ENCODE results near the gene COX5B. TPM values are rescaled to one million over a fixed set of nuclear protein-coding genes. Genes with fewer than 3 reads are reported as not detected.

Gene COX5B
- total and polyA plus RNA-seq, 9 of the 15 experiments (the other 6 are each of a cell fraction or from before 2014, with no cell fraction given): 154 to 1,424 (median 487) TPM

GRCh38 chr2:97669448-97669847 lies 23.6 kb downstream of the COX5B start, which contains the start of gene C2orf92:
Gene C2orf92 (plus strand): TSS chr2:97669713. CDS start chr2:97669789, 76 bp downstream.
- H3K27ac ChIP-seq (ENCODE audit: extremely low read depth, low read depth, low read length): no peak within 1 kb of the TSS
- ChIA-PET POLR2A (interaction anchor here (1.3 kb wide), 1 partner anchor 15 kb away, joined by 4 read pairs; no protein-coding TSS in a partner anchor), CTCF (ENCODE audit: low intra/inter-chr PET ratio) (no interaction called here)
- no peak within 1 kb of the TSS for H3K9ac ChIP-seq (ENCODE audit: insufficient read depth in 1 of 2, low read depth in 2 of 2, low read length in 2 of 2)
- H3K4me1 ChIP-seq (replicated peaks in 1 of 2; ENCODE audit: control insufficient read depth in 2 of 2, insufficient read depth in 2 of 2, low read length in 2 of 2): peaks cover 11 to 24% of the 10 kb centered on the region in 2 experiments
- H3K4me2 ChIP-seq (ENCODE audit: insufficient read depth, low read length): no peak within 1 kb of the TSS
- intact Hi-C loops (cut with micrococcal nuclease) (no loop called here), in situ Hi-C loops (cut with MboI) (no loop called here)
- FAIRE-seq: no peak
- no peak for TF ChIP-seq HLTF (IDR thresholded peaks at IDR 0.05)
- TF ChIP-seq FIP1L1 (IDR thresholded peaks at IDR 0.05; ENCODE audit: low read depth, low read length, poor library complexity, severe bottlenecking): no peak
- no peak for TF ChIP-seq THRAP3 (IDR thresholded peaks at IDR 0.05; ENCODE audit: borderline replicate concordance)
- TF ChIP-seq CEBPB (tag; IDR thresholded peaks at IDR 0.05): no peak
- no peak for TF ChIP-seq ZNF133 (CRISPR knock-in tag; IDR thresholded peaks at IDR 0.05)
- TF ChIP-seq SRSF7 (optimal IDR thresholded peaks at IDR 0.05; ENCODE audit: low read depth, low read length): no peak
- TF ChIP-seq, protein P1, sequence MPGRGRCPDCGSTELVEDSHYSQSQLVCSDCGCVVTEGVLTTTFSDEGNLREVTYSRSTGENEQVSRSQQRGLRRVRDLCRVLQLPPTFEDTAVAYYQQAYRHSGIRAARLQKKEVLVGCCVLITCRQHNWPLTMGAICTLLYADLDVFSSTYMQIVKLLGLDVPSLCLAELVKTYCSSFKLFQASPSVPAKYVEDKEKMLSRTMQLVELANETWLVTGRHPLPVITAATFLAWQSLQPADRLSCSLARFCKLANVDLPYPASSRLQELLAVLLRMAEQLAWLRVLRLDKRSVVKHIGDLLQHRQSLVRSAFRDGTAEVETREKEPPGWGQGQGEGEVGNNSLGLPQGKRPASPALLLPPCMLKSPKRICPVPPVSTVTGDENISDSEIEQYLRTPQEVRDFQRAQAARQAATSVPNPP (IDR thresholded peaks at IDR 0.05; ENCODE audit: borderline replicate concordance, insufficient read depth, insufficient read length): no peak
- TF ChIP-seq NELFE (IDR thresholded peaks at IDR 0.05; ENCODE audit: insufficient read depth, insufficient read length): no peak
- no peak for TF ChIP-seq NFATC3 (IDR thresholded peaks at IDR 0.05)
- no peak for TF ChIP-seq OTX1 (CRISPR knock-in tag; IDR thresholded peaks at IDR 0.05)
- TF ChIP-seq, protein P2, sequence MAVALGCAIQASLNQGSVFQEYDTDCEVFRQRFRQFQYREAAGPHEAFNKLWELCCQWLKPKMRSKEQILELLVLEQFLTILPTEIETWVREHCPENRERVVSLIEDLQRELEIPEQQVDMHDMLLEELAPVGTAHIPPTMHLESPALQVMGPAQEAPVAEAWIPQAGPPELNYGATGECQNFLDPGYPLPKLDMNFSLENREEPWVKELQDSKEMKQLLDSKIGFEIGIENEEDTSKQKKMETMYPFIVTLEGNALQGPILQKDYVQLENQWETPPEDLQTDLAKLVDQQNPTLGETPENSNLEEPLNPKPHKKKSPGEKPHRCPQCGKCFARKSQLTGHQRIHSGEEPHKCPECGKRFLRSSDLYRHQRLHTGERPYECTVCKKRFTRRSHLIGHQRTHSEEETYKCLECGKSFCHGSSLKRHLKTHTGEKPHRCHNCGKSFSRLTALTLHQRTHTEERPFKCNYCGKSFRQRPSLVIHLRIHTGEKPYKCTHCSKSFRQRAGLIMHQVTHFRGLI (CRISPR knock-in tag; IDR thresholded peaks at IDR 0.05): no peak
- no peaks in the 10 kb centered on the region for H3K27me3 ChIP-seq (ENCODE audit: control insufficient read depth in 2 of 2, insufficient read depth in 2 of 2, low read length in 2 of 2)
- no peak within 1 kb of the TSS for H2AFZ ChIP-seq (ENCODE audit: low read depth, low read length)
- no peak for ATAC-seq
- 75% methylated on average over 6 of the region's 6 CpGs for WGBS (ENCODE audit: insufficient coverage, low coverage, missing lambda C conversion rate)
- H3K9me3 ChIP-seq (replicated peaks; ENCODE audit: control insufficient read depth, insufficient read depth, low read depth, low read length): no peaks in the 10 kb centered on the region
- no peaks in the 10 kb centered on the region for H3K36me3 ChIP-seq (ENCODE audit: control insufficient read depth, insufficient read depth, low read length)
- H3K4me3 ChIP-seq: no peak within 1 kb of the TSS
- DNase-seq (ENCODE audit: extremely low read depth in 1 of 4, low spot score in 3 of 4): no peak
- no peaks in the 10 kb centered on the region for H4K20me1 ChIP-seq (replicated peaks; ENCODE audit: control insufficient read depth, insufficient read depth, low read length)
- no peaks in the 10 kb centered on the region for H3K9me1 ChIP-seq (ENCODE audit: control insufficient read depth, insufficient read depth, low read length)
- BruUV-seq (replicated peaks): no TSS peak
- H3K79me2 ChIP-seq (ENCODE audit: control insufficient read depth, insufficient read depth, low read length): peaks cover 7% of the 10 kb centered on the region; the same call in 2 of the 3 replicates

Data from K562 (cell line).